Effector memory CD4-positive, alpha-beta T cell (primary cell): ENCODE results near the gene TRIM33.

Source experiments
- DNase-seq, 3 donors: peaks; one replicate each; pipeline ENCODE4 v3.0.0-alpha.2; 2020
- H3K27ac ChIP-seq: 2 replicates; pipeline ENCODE4 v1.7.0; 2013; ENCODE audit warnings: mild to moderate bottlenecking, low read length, moderate library complexity; ENCODE audit not compliant: insufficient read depth, poor library complexity, severe bottlenecking
- H3K27me3 ChIP-seq: replicated peaks from 2 replicates; pipeline ENCODE4 v1.7.0; 2013; ENCODE audit warnings: mild to moderate bottlenecking, low read length; ENCODE audit not compliant: insufficient read depth, control insufficient read depth, poor library complexity, severe bottlenecking
- H3K36me3 ChIP-seq: 2 replicates; pipeline ENCODE4 v1.7.0; 2013; ENCODE audit warnings: mild to moderate bottlenecking, low read length, moderate library complexity; ENCODE audit not compliant: control insufficient read depth, insufficient read depth
- H3K4me1 ChIP-seq: 2 replicates; pipeline ENCODE4 v1.7.0; 2013; ENCODE audit warnings: low read length, mild to moderate bottlenecking; ENCODE audit not compliant: control insufficient read depth, insufficient read depth, poor library complexity, severe bottlenecking
- H3K4me3 ChIP-seq: 2 replicates; pipeline ENCODE4 v1.7.0; 2013; ENCODE audit warnings: low read length, low read depth, mild to moderate bottlenecking; ENCODE audit not compliant: insufficient read depth, poor library complexity, severe bottlenecking
- H3K9me3 ChIP-seq: 2 replicates; pipeline ENCODE4 v1.7.0; 2013; ENCODE audit warnings: mild to moderate bottlenecking, low read length, moderate library complexity; ENCODE audit not compliant: control insufficient read depth

TRIM33 gene

DNA sequence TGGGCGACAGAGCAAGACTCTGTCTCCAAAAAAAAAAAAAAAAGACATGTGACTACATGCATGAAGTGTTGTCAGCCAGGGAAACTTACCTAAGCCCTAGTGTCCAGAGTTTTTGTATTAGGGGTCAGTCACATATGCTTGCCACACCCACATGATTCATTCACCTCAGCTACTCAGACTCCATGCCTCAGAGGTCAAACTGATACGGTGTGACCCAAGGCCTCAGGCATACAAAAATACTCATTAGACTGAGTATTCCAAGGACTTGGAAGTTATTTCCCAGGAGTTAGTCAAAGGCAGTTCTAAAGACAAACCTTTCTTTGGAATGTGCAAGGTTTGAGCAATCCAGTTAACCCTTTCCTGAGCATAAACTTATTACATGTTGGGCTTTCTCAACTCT lies 6.3 kb upstream of the TRIM33 start:
- H3K4me3 ChIP-seq, result no peak overlapping the region
- H3K27ac ChIP-seq, result no peak overlapping the region
- no peaks in the 10 kb centered on the region for H3K4me1 ChIP-seq
- no peaks in the 10 kb centered on the region for H3K36me3 ChIP-seq
- no peaks in the 10 kb centered on the region for H3K27me3 ChIP-seq
- no peaks in the 10 kb centered on the region for H3K9me3 ChIP-seq
- no peak for DNase-seq

DNA sequence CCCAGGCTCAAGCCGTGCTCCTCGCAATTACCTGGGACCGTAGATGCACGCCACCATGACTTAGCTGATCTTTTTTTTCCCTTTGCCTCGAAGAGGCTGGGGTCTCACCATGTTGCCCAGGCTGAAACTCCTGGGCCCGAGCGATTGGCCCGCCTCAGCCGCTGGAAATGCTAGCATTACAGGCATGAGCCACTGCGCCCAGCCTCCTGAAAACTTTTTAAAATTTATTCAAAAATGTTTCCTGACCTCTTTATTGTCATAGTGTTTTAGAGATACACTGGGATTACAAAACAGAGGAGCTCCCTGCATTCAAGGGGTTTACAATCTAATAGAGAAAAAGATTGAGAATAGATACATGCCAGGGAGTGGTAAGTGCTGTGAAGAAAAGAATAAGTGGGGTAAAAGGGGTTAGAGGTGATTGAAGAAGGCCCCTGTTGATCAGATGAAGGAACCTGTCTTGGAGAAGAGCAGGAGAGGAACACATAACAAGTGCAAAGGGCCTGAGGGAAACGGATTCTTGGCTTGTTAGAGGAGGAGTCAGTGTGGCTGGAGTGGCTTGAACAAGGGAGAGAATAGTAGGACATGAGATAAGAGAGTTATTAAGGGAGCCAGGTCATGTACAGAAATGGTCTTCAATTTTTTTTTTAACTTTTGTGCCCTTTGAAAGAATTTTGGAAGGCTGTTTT lies 1.7 kb upstream of the TRIM33 start:
- Histone ChIP-seq H3K4me1 (peaks cover 8% of the 10 kb centered on the region), H3K4me3 (no peak overlapping the region), H3K9me3 (no peaks in the 10 kb centered on the region), H3K36me3 (no peaks in the 10 kb centered on the region), H3K27ac (peak overlapping the region; percentile 97), H3K27me3 (no peaks in the 10 kb centered on the region)
- no peak for DNase-seq

DNA sequence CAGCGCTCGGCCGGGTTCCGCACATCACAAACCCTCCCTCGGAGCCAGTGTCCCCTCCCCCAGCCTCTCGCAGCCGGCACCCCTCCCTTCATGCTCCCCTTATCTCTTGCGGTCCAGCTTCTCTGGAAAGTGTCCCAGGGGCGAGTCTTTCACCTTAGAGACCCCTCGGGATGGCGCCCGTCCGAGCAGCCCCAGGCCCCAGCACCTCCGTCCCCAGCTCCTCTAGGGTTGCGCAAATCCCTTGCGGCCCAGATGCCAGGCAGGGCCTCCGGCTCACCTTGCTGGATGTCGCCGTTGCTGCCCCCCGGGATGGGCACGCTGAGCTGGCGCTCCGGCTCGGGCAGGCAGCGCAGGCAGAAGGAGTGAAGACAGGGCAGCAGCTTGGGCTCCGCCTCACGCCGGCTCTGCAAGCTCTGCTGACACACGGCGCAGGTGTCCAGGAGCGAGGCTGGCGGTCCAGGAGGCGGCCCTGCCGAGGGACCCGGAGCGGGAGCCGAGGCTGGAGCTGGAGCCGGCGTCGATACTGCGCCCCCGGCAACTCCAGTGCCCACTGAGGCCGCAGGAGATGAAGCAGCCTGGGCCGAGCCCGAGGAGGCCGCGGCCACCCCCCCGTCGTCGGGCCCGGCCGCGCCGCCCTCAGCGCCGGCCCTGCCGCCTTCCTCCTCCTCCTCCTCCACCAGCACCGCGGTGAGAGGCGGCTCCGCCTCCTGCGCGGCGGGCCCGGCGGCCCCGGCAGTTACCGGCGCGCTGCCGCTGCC lies 550 bp downstream of the TRIM33 start:
- Histone ChIP-seq H3K27me3 (no peaks in the 10 kb centered on the region), H3K36me3 (no peaks in the 10 kb centered on the region), H3K9me3 (no peaks in the 10 kb centered on the region), H3K4me3 (peak overlapping the region; percentile 82), H3K4me1 (peaks cover 8% of the 10 kb centered on the region), H3K27ac (peak overlapping the region; percentile 97)
- peak; percentile 11 to 23 (median 15) for DNase-seq

DNA sequence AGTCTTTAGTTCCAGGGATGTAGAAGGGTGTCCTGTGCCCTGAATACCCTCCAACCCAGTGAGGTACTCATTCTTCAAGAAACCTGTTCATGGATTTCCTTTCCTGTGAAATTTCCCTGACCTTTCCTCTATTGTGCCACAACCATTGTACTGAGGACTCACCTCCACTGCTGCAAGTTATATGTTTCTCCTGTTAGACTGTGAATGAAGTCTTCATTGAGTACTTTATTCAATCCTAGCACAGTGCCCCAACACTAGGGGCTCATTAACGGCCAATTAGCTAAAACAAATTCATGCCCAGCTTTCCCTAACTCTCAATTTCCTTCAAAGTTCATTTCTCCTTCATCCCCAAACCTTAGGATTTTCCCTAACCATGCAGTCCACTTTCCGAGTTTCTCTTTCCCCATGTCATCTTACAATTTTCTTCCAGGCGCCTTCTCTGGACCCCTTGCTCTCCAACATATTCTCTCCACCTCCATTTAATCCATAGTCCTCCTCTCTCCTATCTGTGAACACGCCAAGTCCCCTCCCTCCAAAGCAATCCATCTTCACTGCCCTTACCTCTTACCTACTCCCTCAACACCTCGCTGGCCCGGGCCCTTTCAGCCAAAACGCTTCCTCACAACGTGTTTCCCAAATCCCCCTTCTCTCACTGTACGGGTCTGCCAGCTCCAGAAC lies 1.3 kb downstream of the TRIM33 start:
- DNase-seq, result no peak
- H3K27ac ChIP-seq, result peak overlapping the region; percentile 97
- H3K27me3 ChIP-seq, result no peaks in the 10 kb centered on the region
- no peaks in the 10 kb centered on the region for H3K9me3 ChIP-seq
- H3K36me3 ChIP-seq, result no peaks in the 10 kb centered on the region
- H3K4me3 ChIP-seq, result peak overlapping the region; percentile 82
- H3K4me1 ChIP-seq, result peaks cover 8% of the 10 kb centered on the region

DNA sequence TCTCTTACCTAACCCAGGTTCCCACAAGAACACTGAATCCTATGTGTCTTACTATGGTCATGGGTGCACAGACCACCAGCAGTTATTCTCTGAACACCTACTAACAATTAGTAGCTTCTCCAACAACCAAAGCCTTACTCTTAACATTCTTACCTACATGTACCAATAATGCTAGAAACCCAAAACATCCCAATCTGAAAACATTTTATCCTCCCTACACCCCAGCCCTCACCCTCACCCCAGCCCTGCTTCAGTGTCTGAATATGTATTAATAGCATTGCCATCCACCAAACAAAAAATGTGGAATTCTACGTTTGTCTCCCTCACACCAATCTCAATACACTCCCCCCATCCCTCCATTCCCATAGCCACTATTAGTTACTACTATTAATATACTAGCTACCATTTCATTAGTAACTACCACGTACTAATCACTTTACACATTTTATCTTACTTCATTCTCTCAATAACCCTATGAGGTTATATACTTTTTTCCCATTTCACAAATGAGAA lies 2.6 kb downstream of the TRIM33 start:
- H3K27ac ChIP-seq, result no peak overlapping the region
- H3K4me1 ChIP-seq, result peaks cover 8% of the 10 kb centered on the region
- H3K36me3 ChIP-seq, result no peaks in the 10 kb centered on the region
- no peaks in the 10 kb centered on the region for H3K9me3 ChIP-seq
- H3K4me3 ChIP-seq, result no peak overlapping the region
- no peaks in the 10 kb centered on the region for H3K27me3 ChIP-seq
- DNase-seq, result no peak

- no peak for DNase-seq
- no peak overlapping the region for H3K4me3 ChIP-seq
- no peaks in the 10 kb centered on the region for H3K9me3 ChIP-seq
- H3K36me3 ChIP-seq, result no peaks in the 10 kb centered on the region
- no peaks in the 10 kb centered on the region for H3K27me3 ChIP-seq
- H3K27ac ChIP-seq, result no peak overlapping the region
- H3K4me1 ChIP-seq, result peaks cover 8% of the 10 kb centered on the region
Measured at GRCh38 chr1:114507513-114507912, 3.5 kb downstream of the TRIM33 start.

- H3K4me1 ChIP-seq, result peaks cover 8% of the 10 kb centered on the region
- H3K27me3 ChIP-seq, result no peaks in the 10 kb centered on the region
- DNase-seq, result no peak
- no peaks in the 10 kb centered on the region for H3K36me3 ChIP-seq
- no peaks in the 10 kb centered on the region for H3K9me3 ChIP-seq
- no peak overlapping the region for H3K27ac ChIP-seq
- no peak overlapping the region for H3K4me3 ChIP-seq
Measured at GRCh38 chr1:114505148-114505561, 5.8 kb downstream of the TRIM33 start.

DNA sequence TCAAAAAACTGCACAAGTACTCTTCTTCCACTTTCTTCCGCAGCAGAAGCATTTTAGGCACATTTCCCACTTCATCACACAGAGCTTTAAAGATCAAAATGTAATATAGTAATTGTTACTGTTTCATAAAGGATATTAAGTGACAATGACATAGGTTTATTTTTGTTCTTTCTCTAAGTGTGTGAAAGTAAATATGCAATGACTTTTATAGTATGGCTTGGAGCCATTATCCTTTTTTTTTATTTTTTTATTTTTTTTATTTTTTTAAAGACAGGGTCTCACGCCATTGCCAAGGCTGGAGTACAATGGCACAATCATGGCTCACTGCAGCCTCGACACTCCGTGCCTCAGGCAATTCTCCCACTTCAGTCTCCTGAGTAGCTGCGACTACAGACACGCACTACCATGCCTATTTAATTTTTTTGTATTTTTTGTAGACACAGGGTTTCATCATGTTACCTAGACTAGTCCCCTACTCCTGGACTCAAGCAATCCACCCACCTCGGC lies 7.0 kb downstream of the TRIM33 start:
- Histone ChIP-seq H3K27me3 (no peaks in the 10 kb centered on the region), H3K4me1 (peaks cover 2% of the 10 kb centered on the region), H3K9me3 (no peaks in the 10 kb centered on the region), H3K4me3 (no peak overlapping the region), H3K36me3 (no peaks in the 10 kb centered on the region), H3K27ac (no peak overlapping the region)
- no peak for DNase-seq

DNA sequence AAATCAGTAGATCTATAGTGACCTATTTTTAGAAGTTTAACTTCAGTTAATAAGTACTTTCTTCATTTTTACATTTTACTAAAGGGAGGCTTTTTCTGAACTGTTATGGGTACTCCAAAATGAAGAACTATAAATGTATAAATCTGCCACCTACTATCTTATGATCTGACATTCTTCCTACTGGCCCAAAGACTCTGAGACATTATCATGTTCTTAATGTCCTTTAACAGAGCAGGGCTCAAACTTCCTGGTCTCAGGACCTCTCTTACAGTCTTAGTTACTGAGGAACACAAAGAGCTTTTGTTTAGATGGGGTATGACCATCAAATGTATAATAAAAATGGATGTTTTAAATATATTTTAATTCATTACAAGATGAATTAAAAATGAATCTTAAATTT lies 8.9 kb downstream of the TRIM33 start:
- no peaks in the 10 kb centered on the region for H3K4me1 ChIP-seq
- DNase-seq, result no peak
- no peaks in the 10 kb centered on the region for H3K27me3 ChIP-seq
- no peaks in the 10 kb centered on the region for H3K36me3 ChIP-seq
- no peaks in the 10 kb centered on the region for H3K9me3 ChIP-seq
- no peak overlapping the region for H3K27ac ChIP-seq
- H3K4me3 ChIP-seq, result no peak overlapping the region
